Activated CD4-positive, CD25-positive, alpha-beta regulatory T cell treated with anti-CD3 and anti-CD28 coated beads, Interleukin-2, amount 50 U/mL, for 24 hours (primary cell): ENCODE measurements around the gene TMA16.
"Not testable (repeated sequence)": the region's sequence is repeated elsewhere in the genome, so short reads cannot be mapped to it uniquely, and the experiment has no call there.

Source experiments
- ATAC-seq, 2 donors: fragments of 150-1000 bp; cut with Tn5 transposase; one replicate each; pipeline ENCODE4 v1.10.0; 2021; ENCODE audit warnings: mild to moderate bottlenecking in 1 of 2, moderate library complexity in 1 of 2

The TMA16 gene

GRCh38 chr4:163523791-163524365 is 29.4 kb downstream of the TMA16 start:
- ATAC-seq: no peak

GRCh38 chr4:163525982-163526381 is 31.5 kb downstream of the TMA16 start:
- ATAC-seq: no peak

GRCh38 chr4:163527172-163527571 is 32.7 kb downstream of the TMA16 start:
- ATAC-seq: peak in 1 of 2 donors; percentile 58

GRCh38 chr4:163528653-163529052 is 34.2 kb downstream of the TMA16 start:
- no peak for ATAC-seq

- ATAC-seq: no peak
Measured at GRCh38 chr4:163534056-163534455, 39.6 kb downstream of the TMA16 start.

GRCh38 chr4:163535657-163536056 is 41.2 kb downstream of the TMA16 start:
- no peak for ATAC-seq

- no peak for ATAC-seq
Measured at GRCh38 chr4:163536091-163536490, 41.6 kb downstream of the TMA16 start.

GRCh38 chr4:163537114-163537513 is 42.6 kb downstream of the TMA16 start:
- ATAC-seq: no peak

- ATAC-seq: not testable (repeated sequence)
Measured at GRCh38 chr4:163538820-163539219, 44.3 kb downstream of the TMA16 start.

- no peak for ATAC-seq
Measured at GRCh38 chr4:163540448-163540847, 46.0 kb downstream of the TMA16 start.

- no peak for ATAC-seq
Measured at GRCh38 chr4:163540977-163541376, 46.5 kb downstream of the TMA16 start.

- ATAC-seq: no peak
Measured at GRCh38 chr4:163542275-163542674, 47.8 kb downstream of the TMA16 start.

- peak; percentile 76 to 87 for ATAC-seq
Measured at GRCh38 chr4:163544407-163545038, 50.0 kb downstream of the TMA16 start.

GRCh38 chr4:163548481-163549243 is 54.2 kb downstream of the TMA16 start:
- no peak for ATAC-seq

GRCh38 chr4:163550869-163551267 is 56.4 kb downstream of the TMA16 start:
- ATAC-seq: peak; percentile 69 to 71

- ATAC-seq: no peak
Measured at GRCh38 chr4:163553146-163553545, 58.7 kb downstream of the TMA16 start.

- ATAC-seq: no peak
Measured at GRCh38 chr4:163554870-163555465, 60.5 kb downstream of the TMA16 start.

GRCh38 chr4:163556177-163556576 is 61.7 kb downstream of the TMA16 start:
- ATAC-seq: no peak

- no peak for ATAC-seq
Measured at GRCh38 chr4:163556650-163557391, 62.3 kb downstream of the TMA16 start.

- peak; percentile 45 to 60 for ATAC-seq
Measured at GRCh38 chr4:163558539-163559044, 64.1 kb downstream of the TMA16 start.

GRCh38 chr4:163562496-163562895 is 68.0 kb downstream of the TMA16 start:
- no peak for ATAC-seq

GRCh38 chr4:163563592-163563991 is 69.1 kb downstream of the TMA16 start:
- no peak for ATAC-seq
